GM12801 (cell line): ENCODE data around the gene SSX2IP.

ENCODE experiments used
- CTCF ChIP-seq: IDR thresholded peaks from one replicate; pipeline ENCODE4 v1.5.1; 2011; ENCODE audit warnings: control low read depth; ENCODE audit not compliant: insufficient read length; ENCODE audit errors: extremely low read depth

SSX2IP gene

GRCh38 chr1:84693005-84693404 lies 2.7 kb upstream of the SSX2IP start:
- TF ChIP-seq CTCF: no peak

GRCh38 chr1:84692391-84692790 lies 2.1 kb upstream of the SSX2IP start:
- TF ChIP-seq CTCF: no peak

- TF ChIP-seq CTCF: no peak
Measured at GRCh38 chr1:84691122-84691783, 992 bp upstream of the SSX2IP start.

GRCh38 chr1:84689514-84690396 lies 506 bp downstream of the SSX2IP start:
- TF ChIP-seq CTCF: no peak

- TF ChIP-seq CTCF: no peak
Measured at GRCh38 chr1:84688463-84689061, 1.7 kb downstream of the SSX2IP start.

- TF ChIP-seq CTCF: no peak
Measured at GRCh38 chr1:84687714-84688462, 2.4 kb downstream of the SSX2IP start.

GRCh38 chr1:84686223-84686622 lies 4.0 kb downstream of the SSX2IP start:
- TF ChIP-seq CTCF: no peak
